K562 (cell line): ENCODE measurements around the gene KNDC1. TPM values are rescaled to one million over a fixed set of nuclear protein-coding genes. Genes with fewer than 3 reads are reported as not detected.

ENCODE experiments used
- ARHGAP35 ChIP-seq: fragments of 450-650 bp; IDR thresholded peaks from 2 replicates; pipeline ENCODE4 v1.6.1; 2018; ENCODE audit not compliant: partially characterized antibody
- CEBPG ChIP-seq, 3 experiments: fragments of 200-800 bp in 1 of 3; sonication (Bioruptor generic) in 1 of 3; sonication (generic) in 1 of 3; formaldehyde crosslinking in 1 of 3; IDR thresholded peaks in 2 of 3; conservative IDR thresholded peaks in 1 of 3; 2 replicates each; pipeline versions ENCODE4 v1.6.1 to v1.8.0; 2016 to 2022; ENCODE audit warnings: missing compliant biosample characterization in 2 of 3, missing genetic modification characterization in 2 of 3, mild to moderate bottlenecking in 1 of 3, missing genetic modification reagents in 1 of 3
- COPS2 ChIP-seq: fragments of 450-650 bp; conservative IDR thresholded peaks from 2 replicates; pipeline ENCODE4 v1.6.1; 2016; ENCODE audit warnings: mild to moderate bottlenecking, moderate library complexity
- DMBX1 ChIP-seq: fragments of 250-450 bp; sonication (Bioruptor Pico); IDR thresholded peaks from 2 replicates; pipeline ENCODE4 v1.8.0; 2022; ENCODE audit warnings: inconsistent platforms, mild to moderate bottlenecking, moderate library complexity, borderline replicate concordance
- E2F3 ChIP-seq: fragments of 250-450 bp; sonication (Bioruptor Pico); IDR thresholded peaks from 2 replicates; pipeline ENCODE4 v1.4.0; 2020; ENCODE audit warnings: mild to moderate bottlenecking
- EGR1 ChIP-seq: fragments of 450-650 bp; conservative IDR thresholded peaks from 2 replicates; pipeline ENCODE4 v1.6.1; 2017; ENCODE audit warnings: mild to moderate bottlenecking
- EWSR1 ChIP-seq: fragments of 450-650 bp; IDR thresholded peaks from 2 replicates; pipeline ENCODE4 v1.6.1; 2018; ENCODE audit warnings: borderline replicate concordance, mild to moderate bottlenecking, low read depth, moderate library complexity; ENCODE audit not compliant: partially characterized antibody
- FOXK2 ChIP-seq, 2 experiments: fragments of 450-650 bp; IDR thresholded peaks in 1 of 2; conservative IDR thresholded peaks in 1 of 2; 2 replicates each; pipeline ENCODE4 v1.6.1; 2016; ENCODE audit warnings: low read depth in 2 of 2, mild to moderate bottlenecking in 1 of 2
- GTF2A2 ChIP-seq: IDR thresholded peaks from 2 replicates; pipeline ENCODE4 v1.6.1; 2016; ENCODE audit warnings: mild to moderate bottlenecking, missing genetic modification characterization, missing compliant biosample characterization
- GTF2E2 ChIP-seq: fragments of 200-800 bp; sonication (Bioruptor generic); IDR thresholded peaks from 2 replicates; pipeline ENCODE4 v1.6.1; 2016; ENCODE audit warnings: missing genetic modification characterization, missing compliant biosample characterization
- KAT8 ChIP-seq: fragments of 450-650 bp; IDR thresholded peaks from 2 replicates; pipeline ENCODE4 v1.6.1; 2016; ENCODE audit warnings: low read depth, mild to moderate bottlenecking
- LEF1 ChIP-seq: fragments of 450-650 bp; IDR thresholded peaks from 2 replicates; pipeline ENCODE4 v1.6.1; 2016; ENCODE audit warnings: mild to moderate bottlenecking
- MBD2 ChIP-seq: sonication (generic); IDR thresholded peaks from 2 replicates; pipeline ENCODE4 v1.6.1; 2016; ENCODE audit warnings: low read depth, borderline replicate concordance
- NCOA6 ChIP-seq: fragments of 450-650 bp; IDR thresholded peaks from 2 replicates; pipeline ENCODE4 v1.6.1; 2017; ENCODE audit warnings: mild to moderate bottlenecking
- NUFIP1 ChIP-seq: fragments of 450-650 bp; IDR thresholded peaks from 2 replicates; pipeline ENCODE4 v1.6.1; 2018; ENCODE audit not compliant: partially characterized antibody
- PCBP2 ChIP-seq: fragments of 200-400 bp; formaldehyde crosslinking; IDR thresholded peaks from 2 replicates; pipeline ENCODE4 v1.6.1; 2018; ENCODE audit warnings: low read length, low read depth, mild to moderate bottlenecking, moderate library complexity; ENCODE audit not compliant: poor library complexity, severe bottlenecking
- PTRF ChIP-seq: fragments of 450-650 bp; IDR thresholded peaks from 2 replicates; pipeline ENCODE4 v1.6.1; 2016; ENCODE audit warnings: mild to moderate bottlenecking, missing genetic modification characterization, missing compliant biosample characterization
- RBM14 ChIP-seq: fragments of 200-400 bp; formaldehyde crosslinking; IDR thresholded peaks from 2 replicates; pipeline ENCODE4 v1.6.1; 2018; ENCODE audit warnings: low read depth, mild to moderate bottlenecking, low read length, moderate library complexity, borderline replicate concordance; ENCODE audit not compliant: insufficient read depth
- SNIP1 ChIP-seq: fragments of 450-650 bp; IDR thresholded peaks from 2 replicates; pipeline ENCODE4 v1.7.1; 2017; ENCODE audit warnings: low read depth, mild to moderate bottlenecking
- SP2 ChIP-seq: IDR thresholded peaks from 2 replicates; pipeline ENCODE4 v1.6.1; 2011; ENCODE audit warnings: mild to moderate bottlenecking, low read depth, low read length, moderate library complexity; ENCODE audit not compliant: poor library complexity, severe bottlenecking; ENCODE audit errors: extremely low read depth
- STAT5B ChIP-seq: fragments of 250-450 bp; sonication (Bioruptor Pico); IDR thresholded peaks from 2 replicates; pipeline ENCODE4 v1.8.0; 2021; ENCODE audit warnings: mild to moderate bottlenecking, inconsistent platforms
- TCF7L2 ChIP-seq: fragments of 150-350 bp; IDR thresholded peaks from 2 replicates; pipeline ENCODE4 v1.6.1; 2016; ENCODE audit warnings: low read depth, mild to moderate bottlenecking, low read length, moderate library complexity
- TCFL5 ChIP-seq: fragments of 250-450 bp; sonication (Bioruptor Pico); conservative IDR thresholded peaks from 2 replicates; pipeline ENCODE4 v1.6.1; 2021; ENCODE audit warnings: mild to moderate bottlenecking, moderate library complexity, matching md5 sums
- ZFP30 ChIP-seq: fragments of 250-450 bp; sonication (Bioruptor Pico); IDR thresholded peaks from 2 replicates; pipeline ENCODE4 v1.8.0; 2022; ENCODE audit warnings: moderate library complexity, mild to moderate bottlenecking, inconsistent platforms, borderline replicate concordance
- ZNF584 ChIP-seq: fragments of 200-800 bp; sonication (Bioruptor generic); IDR thresholded peaks from 2 replicates; pipeline ENCODE4 v1.6.1; 2016; ENCODE audit warnings: low read depth, mild to moderate bottlenecking, missing genetic modification characterization, missing compliant biosample characterization
- ZNF77 ChIP-seq: fragments of 250-450 bp; sonication (Bioruptor Pico); IDR thresholded peaks from 2 replicates; pipeline ENCODE4 v1.5.0; 2020
- polyA plus RNA-seq, 8 experiments: library from polyadenylated mRNA; depleted of rRNA in 4 of 8; stranded (reverse) in 5 of 8; unstranded in 3 of 8; fragments of >200 nt; fragmentation: Nextera tagmentation in 2 of 8; fragmentation: Illumina TruSeq in 1 of 8; extraction: Ambion mirVana in 2 of 8; extraction: Trizol in 1 of 8; gene quantifications; 2 replicates each; pipeline versions ENCODE4 v1.2.1 to v1.2.3, GENCODE V29; 2011 to 2014; ENCODE audit warnings: inconsistent platforms in 1 of 8, missing spikeins in 1 of 8
- total RNA-seq, 7 experiments: library from RNA; depleted of rRNA in 6 of 7; stranded (reverse); fragments of >200 nt in 6 of 7; fragmentation: Illumina TruSeq in 2 of 7; extraction: Trizol in 2 of 7; gene quantifications; 2 replicates each; pipeline versions ENCODE4 v1.2.1 to v1.2.3, GENCODE V29; 2011 to 2021; ENCODE audit warnings: low replicate concordance in 1 of 7
- TF ChIP-seq, protein P1 (sequence below): conservative IDR thresholded peaks from 2 replicates; pipeline ENCODE4 v1.6.1; 2011; ENCODE audit warnings: low read depth, mild to moderate bottlenecking, low read length; ENCODE audit not compliant: control insufficient read depth
- TF ChIP-seq, protein P2 (sequence below): fragments of 150-350 bp; conservative IDR thresholded peaks from 2 replicates; pipeline ENCODE4 v1.6.1; 2014; ENCODE audit warnings: low read length

The KNDC1 gene
- total and polyA plus RNA-seq, 9 of the 15 experiments (the other 6 are each of a cell fraction or from before 2014, with no cell fraction given), result 0.07 to 0.26 (median 0.11) TPM; not detected in 6

DNA sequence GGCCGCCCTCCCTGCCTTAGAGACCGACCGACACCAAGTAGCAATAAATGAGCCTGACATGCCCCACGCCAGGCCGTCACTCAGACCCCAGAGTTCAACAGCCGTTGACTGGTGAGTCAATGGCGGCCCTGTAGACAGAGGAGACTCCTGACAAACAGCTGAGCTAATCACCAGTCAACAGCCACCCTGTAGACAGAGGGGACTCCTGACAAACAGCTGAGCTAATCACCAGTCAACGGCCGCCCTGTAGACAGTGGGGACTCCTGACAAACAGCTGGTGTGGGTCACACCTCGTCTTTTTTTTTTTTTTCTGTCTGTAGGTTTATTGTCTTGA is 16.9 kb upstream of the KNDC1 start (continued):
- TF ChIP-seq ARHGAP35 (no peak), LEF1 (peak; percentile 31; the same call in 1 of the 2 replicates), EGR1 (no peak), FOXK2 (conservative IDR thresholded peaks at IDR 0.05 in 1 of 2, IDR thresholded peaks at IDR 0.05 in 1 of 2; ENCODE audit: low read depth in 2 of 2) (peak; percentile 85 to 87), DMBX1 (CRISPR knock-in tag) (peak; percentile 76), MBD2 (peak; percentile 78), CEBPG (CRISPR knock-in tag; IDR thresholded peaks at IDR 0.05) (peak; percentile 55), CEBPG (tag; conservative IDR thresholded peaks at IDR 0.05 in 1 of 2, IDR thresholded peaks at IDR 0.05 in 1 of 2) (no peak; a peak in 1 of 4 replicates), GTF2E2 (tag) (no peak), GTF2A2 (tag) (no peak), SP2 (no peak), RBM14 (no peak), TCF7L2 (no peak), E2F3 (CRISPR knock-in tag) (no peak), COPS2 (no peak), KAT8 (no peak), PCBP2 (no peak), ZFP30 (no peak), TCFL5 (CRISPR knock-in tag) (no peak), STAT5B (CRISPR knock-in tag) (no peak), PTRF (no peak), NUFIP1 (no peak), ZNF77 (CRISPR knock-in tag) (no peak), ZNF584 (CRISPR knock-in tag) (peak; percentile 61; the same call in 1 of the 2 replicates), EWSR1 (no peak), NCOA6 (no peak), SNIP1 (no peak)
- TF ChIP-seq, protein P1, sequence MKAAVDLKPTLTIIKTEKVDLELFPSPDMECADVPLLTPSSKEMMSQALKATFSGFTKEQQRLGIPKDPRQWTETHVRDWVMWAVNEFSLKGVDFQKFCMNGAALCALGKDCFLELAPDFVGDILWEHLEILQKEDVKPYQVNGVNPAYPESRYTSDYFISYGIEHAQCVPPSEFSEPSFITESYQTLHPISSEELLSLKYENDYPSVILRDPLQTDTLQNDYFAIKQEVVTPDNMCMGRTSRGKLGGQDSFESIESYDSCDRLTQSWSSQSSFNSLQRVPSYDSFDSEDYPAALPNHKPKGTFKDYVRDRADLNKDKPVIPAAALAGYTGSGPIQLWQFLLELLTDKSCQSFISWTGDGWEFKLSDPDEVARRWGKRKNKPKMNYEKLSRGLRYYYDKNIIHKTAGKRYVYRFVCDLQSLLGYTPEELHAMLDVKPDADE, result peak; percentile 80
- TF ChIP-seq, protein P2, sequence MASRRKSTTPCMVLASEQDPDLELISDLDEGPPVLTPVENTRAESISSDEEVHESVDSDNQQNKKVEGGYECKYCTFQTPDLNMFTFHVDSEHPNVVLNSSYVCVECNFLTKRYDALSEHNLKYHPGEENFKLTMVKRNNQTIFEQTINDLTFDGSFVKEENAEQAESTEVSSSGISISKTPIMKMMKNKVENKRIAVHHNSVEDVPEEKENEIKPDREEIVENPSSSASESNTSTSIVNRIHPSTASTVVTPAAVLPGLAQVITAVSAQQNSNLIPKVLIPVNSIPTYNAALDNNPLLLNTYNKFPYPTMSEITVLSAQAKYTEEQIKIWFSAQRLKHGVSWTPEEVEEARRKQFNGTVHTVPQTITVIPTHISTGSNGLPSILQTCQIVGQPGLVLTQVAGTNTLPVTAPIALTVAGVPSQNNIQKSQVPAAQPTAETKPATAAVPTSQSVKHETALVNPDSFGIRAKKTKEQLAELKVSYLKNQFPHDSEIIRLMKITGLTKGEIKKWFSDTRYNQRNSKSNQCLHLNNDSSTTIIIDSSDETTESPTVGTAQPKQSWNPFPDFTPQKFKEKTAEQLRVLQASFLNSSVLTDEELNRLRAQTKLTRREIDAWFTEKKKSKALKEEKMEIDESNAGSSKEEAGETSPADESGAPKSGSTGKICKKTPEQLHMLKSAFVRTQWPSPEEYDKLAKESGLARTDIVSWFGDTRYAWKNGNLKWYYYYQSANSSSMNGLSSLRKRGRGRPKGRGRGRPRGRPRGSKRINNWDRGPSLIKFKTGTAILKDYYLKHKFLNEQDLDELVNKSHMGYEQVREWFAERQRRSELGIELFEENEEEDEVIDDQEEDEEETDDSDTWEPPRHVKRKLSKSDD, result no peak
